Measurements from ENCODE around the gene CST5.

- TF ChIP-seq CTCF (IDR thresholded peaks at IDR 0.05) (no peak), POLR2A (IDR thresholded peaks at IDR 0.05) (no peak)
These were observed 43.8 kb downstream of the CST5 start for GRCh38 chr20:23835716-23836115.
